H1 (cell line): ENCODE measurements around the gene EDA. TPM values are rescaled to one million over a fixed set of nuclear protein-coding genes. Genes with fewer than 3 reads are reported as not detected.

Experiments used
- CTCF ChIA-PET: fragments of 300-600 bp; sonication (Branson Sonifier 250); formaldehyde crosslinking; loops from one replicate; lab custom pipeline; 2021; ENCODE audit not compliant: partially characterized antibody; lab: Charles Lee
- POLR2A ChIA-PET: fragments of 300-600 bp; sonication (Branson Sonifier 250); formaldehyde crosslinking; loops from one replicate; lab custom pipeline; 2021; ENCODE audit warnings: inconsistent platforms; ENCODE audit not compliant: partially characterized antibody; lab: Charles Lee
- DNase-seq, 2 experiments: peaks; one replicate each; pipeline versions ENCODE4 v3.0.0 to v3.0.0-alpha.2; 2010 to 2022; ENCODE audit warnings: low spot score in 2 of 2, low read depth in 1 of 2, mixed read lengths in 1 of 2
- FAIRE-seq: peaks from 2 replicates; lab custom pipeline; 2011; peaks lifted over from hg19 to GRCh38; lab: Jason Lieb, UNC
- H2AFZ ChIP-seq: 2 replicates; pipeline ENCODE4 v1.8.1; 2012; ENCODE audit warnings: low read length, inconsistent platforms
- H2AK5ac ChIP-seq: 2 replicates; pipeline ENCODE4 v1.6.1; 2013; ENCODE audit warnings: low read depth, low read length
- H2BK120ac ChIP-seq: replicated peaks from 2 replicates; pipeline ENCODE3; 2013; ENCODE audit warnings: low read depth, low read length, inconsistent platforms
- H2BK12ac ChIP-seq: 2 replicates; pipeline ENCODE4 v1.6.1; 2013; ENCODE audit warnings: low read depth, low read length
- H2BK15ac ChIP-seq: 2 replicates; pipeline ENCODE4 v1.6.1; 2013; ENCODE audit warnings: low read length
- H2BK20ac ChIP-seq: 2 replicates; pipeline ENCODE4 v1.6.1; 2013; ENCODE audit warnings: low read length
- H2BK5ac ChIP-seq: 2 replicates; pipeline ENCODE4 v1.6.1; 2013; ENCODE audit warnings: low read depth, low read length
- H3K14ac ChIP-seq: 2 replicates; pipeline ENCODE4 v1.6.1; 2013; ENCODE audit warnings: inconsistent platforms; ENCODE audit not compliant: insufficient read length
- H3K18ac ChIP-seq: 2 replicates; pipeline ENCODE4 v1.6.1; 2013; ENCODE audit warnings: low read length; ENCODE audit errors: extremely low read depth
- H3K23ac ChIP-seq: 2 replicates; pipeline ENCODE4 v1.6.1; 2013; ENCODE audit warnings: inconsistent platforms; ENCODE audit not compliant: insufficient read length
- H3K23me2 ChIP-seq: 2 replicates; pipeline ENCODE4 v1.6.1; 2013; ENCODE audit warnings: low read depth, low read length
- H3K27ac ChIP-seq: 2 replicates; pipeline ENCODE4 v1.6.1; 2011; ENCODE audit warnings: low read depth, low read length, inconsistent platforms
- H3K27me3 ChIP-seq, 4 experiments: replicated peaks in 1 of 4; 1 replicate in 1 of 4; 2 replicates in 3 of 4; pipeline versions ENCODE4 v1.6.1 to v1.8.1; 2011 to 2013; ENCODE audit warnings: low read length in 3 of 4, mild to moderate bottlenecking in 3 of 4, inconsistent platforms in 2 of 4, mixed read lengths in 2 of 4, moderate library complexity in 1 of 4; ENCODE audit not compliant: control insufficient read depth in 3 of 4, insufficient read depth in 3 of 4; ENCODE audit errors: extremely low read depth in 1 of 4
- H3K36me3 ChIP-seq, 4 experiments: 2 replicates each; pipeline versions ENCODE4 v1.6.1 to v1.8.1; 2011 to 2013; ENCODE audit warnings: mild to moderate bottlenecking in 4 of 4, low read length in 3 of 4, moderate library complexity in 2 of 4, control low read depth in 1 of 4, inconsistent platforms in 1 of 4; ENCODE audit not compliant: insufficient read depth in 4 of 4, control insufficient read depth in 2 of 4
- H3K4ac ChIP-seq: replicated peaks from 2 replicates; pipeline ENCODE3; 2013; ENCODE audit warnings: low read length, low read depth, mixed read lengths, inconsistent platforms; ENCODE audit not compliant: insufficient read length
- H3K4me1 ChIP-seq, 4 experiments: replicated peaks in 1 of 4; 1 replicate in 1 of 4; 2 replicates in 3 of 4; pipeline versions ENCODE4 v1.6.1 to v1.8.1; 2011 to 2013; ENCODE audit warnings: low read length in 3 of 4, inconsistent platforms in 2 of 4, mixed read lengths in 1 of 4; ENCODE audit not compliant: insufficient read depth in 4 of 4, control insufficient read depth in 3 of 4
- H3K4me2 ChIP-seq, 2 experiments: 2 replicates each; pipeline versions ENCODE4 v1.6.1 to v1.8.1; 2011 to 2013; ENCODE audit warnings: low read depth in 2 of 2, low read length in 2 of 2, control low read depth in 1 of 2, inconsistent platforms in 1 of 2, mild to moderate bottlenecking in 1 of 2; ENCODE audit not compliant: insufficient read depth in 1 of 2
- H3K4me3 ChIP-seq, 4 experiments: fragments of 200-600, 300-600 bp in 1 of 4; sonication (generic), shearing (Covaris generic), sonication (Bioruptor Twin) in 1 of 4; 2 replicates each; pipeline versions ENCODE4 v1.5.1 to v1.8.1; 2011 to 2016; ENCODE audit warnings: low read length in 4 of 4, low read depth in 3 of 4, control low read depth in 2 of 4, inconsistent platforms in 2 of 4, mild to moderate bottlenecking in 2 of 4, mixed read lengths in 1 of 4, moderate library complexity in 1 of 4; ENCODE audit not compliant: insufficient read depth in 2 of 4; ENCODE audit errors: extremely low read depth in 1 of 4
- H3K56ac ChIP-seq: replicated peaks from 2 replicates; pipeline ENCODE3; 2013; ENCODE audit warnings: low read depth, mild to moderate bottlenecking, mixed read lengths, low read length, inconsistent platforms; ENCODE audit not compliant: insufficient read length
- H3K79me1 ChIP-seq: 2 replicates; pipeline ENCODE4 v1.6.1; 2013; ENCODE audit warnings: low read depth, low read length, control low read depth
- H3K79me2 ChIP-seq, 2 experiments: 2 replicates each; pipeline versions ENCODE4 v1.6.1 to v1.8.1; 2012 to 2013; ENCODE audit warnings: low read length in 2 of 2, mild to moderate bottlenecking in 2 of 2, inconsistent platforms in 1 of 2; ENCODE audit not compliant: insufficient read depth in 2 of 2, control insufficient read depth in 1 of 2
- H3K9ac ChIP-seq, 4 experiments: replicated peaks in 1 of 4; 1 replicate in 1 of 4; 2 replicates in 3 of 4; pipeline versions ENCODE4 v1.6.1 to v1.8.1; 2011 to 2013; ENCODE audit warnings: low read depth in 3 of 4, low read length in 3 of 4, control low read depth in 2 of 4, mild to moderate bottlenecking in 2 of 4, moderate library complexity in 2 of 4, inconsistent platforms in 1 of 4; ENCODE audit errors: extremely low read depth in 1 of 4
- H3K9me3 ChIP-seq, 2 experiments: 2 replicates each; pipeline versions ENCODE4 v1.6.1 to v1.8.1; 2012 to 2013; ENCODE audit warnings: mild to moderate bottlenecking in 2 of 2, moderate library complexity in 2 of 2, control low read depth in 1 of 2, inconsistent platforms in 1 of 2, low read depth in 1 of 2, low read length in 1 of 2, mixed read lengths in 1 of 2; ENCODE audit not compliant: insufficient read depth in 2 of 2
- H4K20me1 ChIP-seq, 2 experiments: replicated peaks in 1 of 2; 2 replicates each; pipeline versions ENCODE3 to v1.8.1; 2011 to 2013; ENCODE audit warnings: inconsistent platforms in 2 of 2, low read length in 2 of 2, mild to moderate bottlenecking in 1 of 2; ENCODE audit not compliant: insufficient read depth in 2 of 2, control insufficient read depth in 1 of 2
- H4K5ac ChIP-seq: 2 replicates; pipeline ENCODE4 v1.6.1; 2013; ENCODE audit warnings: low read length, low read depth, mixed read lengths, inconsistent platforms; ENCODE audit not compliant: insufficient read length
- H4K8ac ChIP-seq: 2 replicates; pipeline ENCODE4 v1.8.0; 2013; ENCODE audit warnings: mild to moderate bottlenecking, moderate library complexity, low read length, inconsistent platforms; ENCODE audit not compliant: insufficient read depth; ENCODE audit errors: extremely low read depth
- H4K91ac ChIP-seq: replicated peaks from 2 replicates; pipeline ENCODE3; 2013; ENCODE audit warnings: low read length, mixed read lengths, inconsistent platforms; ENCODE audit not compliant: insufficient read length
- TAF1 ChIP-seq: IDR thresholded peaks from 2 replicates; pipeline ENCODE4 v1.6.1; 2011; ENCODE audit warnings: mild to moderate bottlenecking, low read depth, low read length
- WGBS, 2 experiments: shearing (Covaris generic) in 1 of 2; methylation state at CpG; one replicate each; pipeline versions ENCODE4 v1.1.6 to v1.1.7; 2013 to 2015; ENCODE audit warnings: low lambda C conversion rate in 2 of 2, mixed read lengths in 2 of 2, inconsistent platforms in 1 of 2, low coverage in 1 of 2, missing lambda C conversion rate in 1 of 2; ENCODE audit not compliant: insufficient replicate concordance in 2 of 2, insufficient coverage in 1 of 2, insufficient read length in 1 of 2; ENCODE audit errors: extremely low coverage in 1 of 2, missing lambda C conversion rate in 1 of 2; 5-methylcytosine and 5-hydroxymethylcytosine counted together
- polyA plus RNA-seq, 7 experiments: library from polyadenylated mRNA; depleted of rRNA in 3 of 7; stranded (reverse) in 5 of 7; unstranded in 2 of 7; fragments of >200 nt in 5 of 7; fragments of 200-250 nt in 2 of 7; gene quantifications; 1 replicate in 5 of 7; 2 replicates in 1 of 7; 4 replicates in 1 of 7; pipeline versions ENCODE4 v1.2.1 to v1.2.3, GENCODE V29; 2011 to 2013; ENCODE audit warnings: missing spikeins in 2 of 7, mixed read lengths in 2 of 7
- total RNA-seq: library from RNA; stranded (reverse); fragmentation: NEBNext Ultra II Directional; extraction: Animal tissue kit (Norgen Biotek cat#: 25700); gene quantifications from 2 replicates; pipeline ENCODE4 v1.2.1, GENCODE V29; 2021
- TF ChIP-seq, protein P1 (sequence below): IDR thresholded peaks from 2 replicates; pipeline ENCODE4 v1.6.1; 2012; ENCODE audit warnings: inconsistent platforms
- TF ChIP-seq, protein P2 (sequence below): IDR thresholded peaks from 2 replicates; pipeline ENCODE4 v1.6.1; 2012; ENCODE audit warnings: inconsistent platforms

EDA gene
- total and polyA plus RNA-seq, 2 of the 8 experiments (the other 6 are each of a cell fraction or from before 2014, with no cell fraction given): 7.5 to 10.5 TPM

DNA sequence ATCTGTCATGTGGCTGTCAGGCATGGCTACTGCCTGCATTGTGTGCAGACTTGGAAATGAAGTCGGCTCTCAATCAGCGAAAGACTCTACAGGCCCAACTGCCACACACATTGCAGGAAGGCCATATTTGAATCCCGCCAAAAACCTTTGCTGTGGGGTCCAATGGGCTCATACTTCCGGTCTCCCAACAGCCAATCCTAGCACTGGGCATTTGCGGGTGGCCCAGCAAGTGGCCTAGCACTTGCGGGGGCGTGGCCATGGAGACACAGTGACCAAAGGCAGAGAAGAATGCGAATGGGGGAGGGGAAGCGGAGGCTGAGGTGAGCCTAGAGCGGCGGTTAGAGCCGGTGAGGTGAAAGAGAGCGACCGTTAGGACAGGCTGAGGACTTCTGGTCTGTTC is 446.2 kb downstream of the EDA start, which contains the start of gene OTUD6A:
TSS of gene OTUD6A (plus strand) at position 382 of the 400 bp plus-strand sequence. CDS start 68 bp downstream, outside the sequence.
- Histone ChIP-seq H3K9me3 (no peaks in the 10 kb centered on the region; a peak in 1 of 4 replicates), H3K23ac (no peak within 1 kb of the TSS), H3K4me2 (no peak within 1 kb of the TSS), H3K36me3 (no peaks in the 10 kb centered on the region), H3K27me3 (no peaks in the 10 kb centered on the region; a peak in 1 of 7 replicates), H3K79me1 (no peaks in the 10 kb centered on the region), H3K23me2 (no peaks in the 10 kb centered on the region), H3K27ac (no peak within 1 kb of the TSS), H2AK5ac (no peak within 1 kb of the TSS), H2BK5ac (no peak within 1 kb of the TSS), H3K4me1 (peaks cover 0 to 3% (median 0%) of the 10 kb centered on the region in 4 experiments; a peak in 1 of 7 replicates), H3K79me2 (no peaks in the 10 kb centered on the region)
- ChIA-PET CTCF (interaction anchor here (0.6 to 0.7 kb wide), 2 partner anchors 10 to 569 kb away, joined by 3 read pairs; no protein-coding TSS in a partner anchor), POLR2A (no interaction called here)
- no peak for DNase-seq
- no peak for TF ChIP-seq TAF1
- TF ChIP-seq, protein P1, sequence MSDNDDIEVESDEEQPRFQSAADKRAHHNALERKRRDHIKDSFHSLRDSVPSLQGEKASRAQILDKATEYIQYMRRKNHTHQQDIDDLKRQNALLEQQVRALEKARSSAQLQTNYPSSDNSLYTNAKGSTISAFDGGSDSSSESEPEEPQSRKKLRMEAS: peak; percentile 40; the same call in 1 of the 2 replicates
- TF ChIP-seq, protein P2, sequence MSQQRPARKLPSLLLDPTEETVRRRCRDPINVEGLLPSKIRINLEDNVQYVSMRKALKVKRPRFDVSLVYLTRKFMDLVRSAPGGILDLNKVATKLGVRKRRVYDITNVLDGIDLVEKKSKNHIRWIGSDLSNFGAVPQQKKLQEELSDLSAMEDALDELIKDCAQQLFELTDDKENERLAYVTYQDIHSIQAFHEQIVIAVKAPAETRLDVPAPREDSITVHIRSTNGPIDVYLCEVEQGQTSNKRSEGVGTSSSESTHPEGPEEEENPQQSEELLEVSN: peak; percentile 91
- TF ChIP-seq, all 59 proteins: peak for 2
- H3K14ac ChIP-seq: no peak within 1 kb of the TSS
- H4K5ac ChIP-seq: no peak within 1 kb of the TSS
- WGBS, 2 experiments: 91% methylated on average over 8 of the region's 14 CpGs; no CpG with 5 or more reads in 1 of the 2 experiments
- H2AFZ ChIP-seq: no peak within 1 kb of the TSS
- no peak within 1 kb of the TSS for H2BK15ac ChIP-seq
- H3K9ac ChIP-seq: no peak within 1 kb of the TSS
- H3K4ac ChIP-seq: no peak within 1 kb of the TSS
- H2BK120ac ChIP-seq: no peak within 1 kb of the TSS
- H4K8ac ChIP-seq: no peak within 1 kb of the TSS
- no peak within 1 kb of the TSS for H2BK12ac ChIP-seq
- no peak within 1 kb of the TSS for H2BK20ac ChIP-seq
- H4K91ac ChIP-seq: no peak within 1 kb of the TSS
- H3K18ac ChIP-seq: no peak within 1 kb of the TSS
- no peak within 1 kb of the TSS for H3K4me3 ChIP-seq
- H4K20me1 ChIP-seq: no peaks in the 10 kb centered on the region
- H3K56ac ChIP-seq: no peak within 1 kb of the TSS
- FAIRE-seq: no peak
